GM19455 (cell line): ENCODE measurements around the gene ADCY5.

Source experiments
- ATAC-seq: cut with Tn5 transposase; IDR thresholded peaks from one replicate; pipeline ENCODE4 v1.9.1; 2021; ENCODE audit not compliant: unreplicated experiment

Gene ADCY5

DNA sequence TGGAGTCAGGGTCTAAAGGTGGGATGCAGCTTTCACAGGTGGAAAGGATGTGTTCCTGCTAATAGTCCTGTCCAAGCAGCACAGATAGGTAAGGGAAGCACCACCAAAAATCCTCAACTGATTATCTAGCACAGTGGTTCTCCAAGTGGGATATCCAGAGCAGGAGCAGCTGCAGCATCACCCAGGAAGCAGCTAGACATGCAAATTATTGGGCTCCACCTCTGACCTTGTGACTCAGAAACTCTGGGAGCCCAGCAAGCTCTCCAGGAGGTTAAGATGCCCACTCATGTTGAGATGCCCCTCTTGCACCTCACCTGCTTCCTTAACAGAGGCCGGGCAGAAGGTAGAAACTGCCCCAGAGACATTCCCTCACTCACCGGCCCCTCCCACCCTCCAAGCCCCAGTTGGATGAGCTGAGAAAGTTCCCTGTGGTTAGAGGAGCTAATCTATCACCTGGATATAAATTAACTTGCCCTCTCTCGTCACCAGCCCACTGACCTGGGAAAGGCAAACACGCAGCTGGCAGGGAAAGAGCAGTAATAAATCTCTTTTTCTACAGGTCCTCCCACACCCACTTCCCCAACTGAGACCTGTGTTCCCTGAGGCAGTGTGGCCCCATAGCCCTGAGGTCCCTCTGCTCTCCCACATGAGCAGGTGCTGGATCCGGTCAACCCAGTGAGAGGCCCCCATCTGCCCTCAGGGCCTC, 39.3 kb downstream of the ADCY5 start:
- no peak for ATAC-seq

DNA sequence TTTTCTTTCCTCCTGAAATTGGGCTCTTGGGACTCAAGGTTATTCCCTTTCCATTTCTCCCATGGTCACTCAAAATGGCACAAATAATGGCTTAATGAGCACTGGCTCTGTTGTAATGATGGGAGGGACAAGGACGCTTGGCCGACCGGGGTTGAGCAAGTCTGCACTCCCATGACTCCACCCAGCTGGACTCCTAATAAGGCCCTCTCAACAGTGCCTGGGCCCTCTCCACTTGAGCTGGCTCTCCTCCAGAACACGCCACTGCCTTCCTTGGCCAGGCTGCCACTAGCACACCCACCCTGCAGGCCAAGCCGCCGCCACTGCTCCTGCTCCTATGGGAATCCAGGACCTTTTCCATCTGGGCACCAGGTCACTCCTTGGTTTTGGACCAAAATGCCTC, 42.3 kb downstream of the ADCY5 start:
- ATAC-seq, result no peak

DNA sequence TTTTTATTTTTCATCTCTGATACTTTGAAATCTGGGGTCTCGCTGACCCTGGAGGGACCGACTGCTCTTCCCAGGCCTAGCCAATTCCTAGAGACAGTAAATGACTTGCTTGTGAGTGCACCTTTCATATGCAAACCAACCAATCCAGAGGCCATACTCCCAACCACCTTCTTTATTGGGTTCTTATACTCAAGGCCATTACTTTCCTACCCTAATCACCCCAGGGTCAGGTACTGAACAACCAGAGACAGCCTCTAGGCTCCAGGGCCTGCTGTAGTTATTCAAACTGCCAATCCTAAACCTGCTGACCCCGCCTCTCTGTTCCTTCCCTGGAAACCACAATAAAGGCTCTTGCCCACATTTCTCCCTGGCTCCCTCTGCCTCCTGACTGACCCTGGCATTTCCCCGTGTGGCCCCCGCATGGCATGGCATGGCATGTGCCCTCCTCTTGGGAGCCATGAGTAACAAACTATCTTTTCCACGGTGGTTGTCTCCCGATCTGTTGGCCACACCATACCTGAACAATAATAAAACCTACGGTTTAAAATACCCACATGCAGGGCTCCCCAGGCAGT, 42.9 kb downstream of the ADCY5 start:
- no peak for ATAC-seq

DNA sequence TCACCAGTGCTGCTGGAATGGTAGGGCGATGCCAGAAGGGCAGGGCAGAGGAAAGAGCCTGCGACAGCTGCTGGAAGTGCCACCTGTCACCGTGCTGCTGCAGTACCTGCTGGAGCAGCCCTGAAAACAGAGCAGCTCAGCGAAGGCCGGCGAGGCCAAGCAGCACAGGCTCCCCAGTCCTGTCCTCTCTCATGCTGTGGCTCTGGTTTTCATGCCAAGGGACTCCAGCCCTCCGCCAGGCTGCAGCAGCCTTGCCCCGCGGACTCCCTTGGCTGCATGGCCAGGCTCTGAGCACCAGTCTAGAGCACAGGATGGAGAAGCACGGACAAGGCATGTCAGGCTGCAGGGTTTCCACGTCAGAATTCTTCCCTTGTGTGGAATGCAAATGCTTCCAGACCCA, 43.9 kb downstream of the ADCY5 start:
- no peak for ATAC-seq

DNA sequence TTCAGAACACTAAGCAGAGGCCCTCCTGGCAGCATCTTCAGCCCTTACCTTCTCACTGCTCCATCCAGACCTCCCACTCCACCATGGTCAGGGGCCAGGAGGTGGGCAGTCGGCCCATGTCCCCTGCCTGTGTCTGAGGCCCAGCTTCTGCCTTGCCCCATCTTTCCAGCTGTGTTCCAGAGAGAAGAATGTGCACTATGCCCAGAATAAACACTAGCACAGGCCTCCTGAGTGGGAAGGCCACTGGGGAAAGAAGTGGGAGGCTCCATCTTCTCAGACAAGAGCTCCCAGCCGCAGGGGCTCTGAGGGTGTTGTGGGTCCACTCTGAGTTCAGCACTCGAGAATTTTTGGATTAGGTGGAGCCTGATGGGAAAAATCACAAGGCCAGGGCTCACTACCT, 44.5 kb downstream of the ADCY5 start:
- no peak for ATAC-seq

DNA sequence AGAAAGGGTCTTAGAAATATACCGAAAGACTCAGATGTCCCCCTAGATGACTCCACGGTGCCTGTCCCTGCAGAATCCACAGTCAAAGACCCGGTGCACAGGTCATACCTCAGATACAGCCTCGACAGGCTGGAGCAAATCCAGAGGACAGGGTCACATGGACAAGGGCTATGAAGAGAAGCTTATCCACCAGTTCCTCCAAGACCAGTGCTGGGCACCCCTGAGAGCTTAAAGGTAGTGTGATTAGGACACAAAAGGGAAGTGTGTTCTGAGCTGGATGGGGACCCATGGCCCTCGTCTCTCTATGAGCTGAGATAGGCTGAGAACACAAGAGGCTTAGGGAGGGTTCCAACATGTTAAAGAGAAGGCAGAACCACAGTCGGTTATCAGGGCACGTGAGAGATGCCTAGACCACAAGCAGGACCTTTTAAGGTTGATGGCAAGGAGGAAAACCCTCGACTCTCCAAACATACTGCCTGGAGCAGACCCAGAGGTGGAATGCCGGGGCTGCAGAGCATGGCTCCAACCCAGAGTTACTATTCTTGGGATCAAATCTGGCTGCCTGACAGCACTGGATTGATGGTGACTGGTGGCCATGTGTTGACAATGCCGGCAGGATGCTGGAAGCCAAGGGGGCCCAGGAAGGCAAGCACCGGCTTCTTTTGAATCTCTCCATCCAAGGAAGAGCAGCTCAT, 46.9 kb downstream of the ADCY5 start:
- no peak for ATAC-seq

DNA sequence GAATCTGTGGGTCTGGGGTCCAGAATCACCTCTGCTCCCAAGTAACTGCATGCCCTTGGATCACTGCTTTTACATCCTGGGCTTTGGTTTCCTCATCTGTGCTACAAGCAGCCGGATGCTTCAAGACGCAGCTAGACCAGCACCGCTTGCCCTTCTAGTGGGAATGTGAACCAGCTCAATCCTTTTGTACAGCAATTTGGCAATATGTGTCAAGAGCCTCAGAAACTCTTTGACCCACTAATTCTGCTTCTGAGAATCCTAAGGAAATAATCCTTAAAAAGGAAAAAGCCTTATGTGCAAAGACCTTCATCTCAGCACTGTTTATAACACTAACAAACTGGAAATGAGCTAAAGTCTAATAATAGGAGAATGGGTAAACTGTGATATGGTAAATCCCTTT, 48.7 kb downstream of the ADCY5 start:
- ATAC-seq, result no peak

DNA sequence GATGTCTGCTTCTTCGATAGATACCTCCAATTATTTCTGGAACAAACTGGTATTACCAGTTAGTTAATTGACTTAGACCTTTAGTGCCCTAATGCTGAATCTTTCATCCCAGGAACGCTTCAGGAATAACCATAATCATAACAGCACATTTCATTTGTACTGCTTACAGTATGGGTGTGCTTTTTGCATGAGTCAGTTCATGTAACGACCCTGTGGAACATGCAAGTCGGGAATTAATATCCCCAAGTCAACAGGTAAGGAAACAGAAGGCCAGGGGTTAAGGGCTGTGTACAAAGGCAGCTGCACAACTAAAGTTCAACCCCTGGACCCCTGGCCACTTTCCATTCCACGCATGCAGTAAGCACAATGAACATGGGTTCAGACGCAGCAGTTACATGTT, 49.2 kb downstream of the ADCY5 start:
- no peak for ATAC-seq

DNA sequence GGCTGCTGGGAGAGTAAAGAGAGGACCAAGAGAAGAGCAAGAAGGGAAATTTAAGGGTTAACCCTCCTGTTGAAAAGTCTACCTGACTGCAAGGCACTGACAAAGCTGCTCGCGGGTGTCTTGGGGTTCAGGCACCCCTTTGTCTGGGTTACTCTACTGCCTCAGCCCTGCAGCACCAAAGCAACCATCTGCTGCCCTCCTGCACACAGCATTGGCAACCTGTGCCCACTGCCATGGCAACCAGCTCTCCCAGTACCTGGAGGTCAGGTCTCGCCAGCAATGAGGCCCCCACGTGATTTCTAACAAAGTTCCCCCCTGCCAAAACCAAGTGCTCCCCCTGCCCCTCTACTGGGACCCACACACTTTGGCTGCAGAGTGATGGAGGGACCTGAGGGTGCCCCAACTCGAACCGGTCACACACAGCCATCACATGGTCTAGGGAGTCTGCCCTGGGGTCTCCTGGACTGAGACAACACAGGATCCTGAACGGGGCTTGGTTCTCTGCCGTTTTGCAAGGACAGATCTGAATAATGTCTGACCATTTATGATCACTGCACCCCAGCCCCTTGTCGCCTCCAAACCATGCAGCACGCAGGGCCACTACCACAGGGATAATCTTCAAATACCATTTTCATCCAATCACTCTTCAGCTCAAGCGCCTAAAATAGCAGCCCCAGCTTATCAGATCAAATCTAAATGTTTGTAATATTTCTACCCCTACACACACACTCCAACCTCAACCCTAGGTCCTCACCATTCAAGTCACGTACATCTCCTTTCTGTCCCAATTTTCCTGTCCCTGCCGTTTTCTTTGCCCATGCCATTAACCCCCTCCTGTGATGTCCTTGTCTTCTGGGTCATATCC, 50.7 kb downstream of the ADCY5 start:
- ATAC-seq, result no peak

DNA sequence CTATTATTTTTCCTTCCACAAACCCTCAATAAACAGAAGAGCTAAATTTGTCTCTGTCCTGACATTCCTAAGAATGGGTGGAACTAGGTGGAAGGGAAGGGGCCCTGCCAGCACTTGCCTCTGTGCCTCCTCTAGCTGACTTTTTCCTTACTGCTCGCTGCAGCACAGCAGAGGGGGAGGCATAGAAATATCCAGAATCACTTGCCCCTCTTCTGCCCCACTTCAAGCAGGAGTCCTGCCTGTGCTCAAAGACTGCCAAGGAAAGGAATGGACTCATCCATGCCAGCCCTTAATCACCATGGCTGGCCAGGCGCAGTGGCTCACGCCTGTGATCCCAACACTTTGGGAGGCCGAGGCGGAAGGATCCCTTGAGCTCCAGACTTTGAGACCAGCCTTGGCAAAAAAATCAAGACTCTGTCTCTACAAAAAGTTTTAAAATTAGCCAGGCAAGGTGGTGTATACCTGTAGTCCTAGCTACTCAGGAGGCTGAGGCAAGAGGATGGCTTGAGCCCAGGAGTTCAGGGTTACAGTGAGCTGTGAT, 51.8 kb downstream of the ADCY5 start:
- no peak for ATAC-seq

DNA sequence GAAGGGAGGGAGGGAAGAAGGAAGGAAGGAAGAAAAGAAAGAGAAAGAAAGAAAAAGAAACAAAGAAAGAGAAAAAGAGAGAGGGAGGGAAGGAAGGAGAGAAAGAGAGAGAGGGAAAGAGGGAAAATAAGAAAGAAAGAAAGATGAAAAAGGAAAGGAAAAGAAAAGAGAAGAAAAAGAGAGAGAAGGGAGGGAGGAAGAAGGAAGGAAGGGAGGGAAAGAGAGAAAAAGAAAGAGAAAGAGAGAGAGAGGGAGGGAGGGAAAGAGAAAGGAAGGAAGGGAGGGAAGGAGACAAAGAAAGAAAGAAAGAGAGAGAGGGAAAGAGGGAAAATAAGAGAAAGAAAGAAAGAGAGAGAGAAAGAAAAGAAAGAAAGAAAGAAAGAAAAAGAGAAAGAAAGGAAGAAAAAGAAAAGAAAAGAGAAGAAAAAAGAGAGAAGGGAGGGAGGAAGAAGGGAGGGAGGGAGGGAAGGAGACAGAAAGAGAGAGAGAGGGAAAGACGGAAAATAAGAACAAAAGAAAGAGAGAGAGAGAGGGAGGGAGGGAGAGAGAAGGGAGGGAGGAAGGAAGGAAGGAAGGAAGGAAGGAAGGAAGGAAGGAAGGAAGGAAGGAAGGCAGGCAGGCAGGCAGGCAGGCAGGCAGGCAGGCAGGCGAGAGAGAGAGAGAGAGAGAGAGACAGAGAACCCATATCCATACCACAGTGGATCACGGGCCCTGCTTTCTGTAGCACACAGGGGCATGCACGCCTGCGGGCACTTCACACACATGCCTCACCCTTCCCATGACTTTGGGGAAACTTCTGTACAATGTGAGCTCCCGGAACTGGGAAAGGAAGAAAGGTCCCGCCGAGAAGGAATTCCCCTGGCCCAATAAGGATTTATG, 52.5 kb downstream of the ADCY5 start:
- no peak for ATAC-seq

DNA sequence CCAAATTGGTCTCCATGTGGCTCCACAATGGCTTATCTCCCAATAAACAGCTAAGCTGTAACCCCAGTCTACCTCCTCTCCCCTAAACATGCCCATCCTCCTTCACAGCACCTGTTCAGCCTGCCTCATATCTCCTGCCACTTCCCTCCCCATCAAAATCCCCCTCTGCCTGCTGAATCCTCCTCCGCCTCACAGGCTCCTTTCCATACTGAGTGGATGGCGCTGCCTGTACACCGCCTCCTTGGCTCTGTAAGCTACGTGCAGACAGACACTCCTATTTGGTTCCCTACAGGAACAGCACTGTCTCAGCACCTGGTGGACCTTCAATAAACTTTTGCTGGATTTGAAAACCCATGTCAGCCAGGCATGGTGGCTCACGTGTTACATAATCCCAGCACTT, 53.7 kb downstream of the ADCY5 start:
- ATAC-seq, result no peak

DNA sequence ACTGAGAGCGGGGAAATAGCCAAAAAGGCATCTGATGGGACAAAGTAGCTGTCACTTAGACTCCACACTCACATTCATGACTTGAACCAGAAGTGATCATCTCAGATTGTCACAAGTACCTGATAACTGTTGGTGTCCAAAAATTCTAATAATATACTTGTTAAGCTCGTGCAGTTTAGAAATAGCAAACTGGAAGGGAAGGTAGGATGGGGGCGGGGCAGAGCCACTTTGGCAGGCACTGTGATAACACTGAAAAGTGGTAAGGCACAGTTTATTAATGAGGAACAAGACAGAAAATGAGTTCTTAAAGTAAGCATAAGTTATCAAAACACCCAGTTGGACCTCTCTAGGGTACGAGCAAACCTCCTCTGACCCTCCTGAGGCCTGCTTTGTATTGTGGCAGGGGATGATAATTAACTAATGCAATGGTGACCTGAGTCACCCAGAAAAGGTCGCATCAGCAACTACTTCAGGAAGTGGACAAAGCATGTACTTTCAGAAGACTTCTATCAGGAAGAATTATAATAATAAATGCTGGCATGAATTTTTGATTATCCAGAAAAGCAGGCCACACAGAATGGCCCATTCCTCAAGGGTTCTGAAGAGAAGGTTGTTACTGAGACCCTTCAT, 54.4 kb downstream of the ADCY5 start:
- no peak for ATAC-seq

DNA sequence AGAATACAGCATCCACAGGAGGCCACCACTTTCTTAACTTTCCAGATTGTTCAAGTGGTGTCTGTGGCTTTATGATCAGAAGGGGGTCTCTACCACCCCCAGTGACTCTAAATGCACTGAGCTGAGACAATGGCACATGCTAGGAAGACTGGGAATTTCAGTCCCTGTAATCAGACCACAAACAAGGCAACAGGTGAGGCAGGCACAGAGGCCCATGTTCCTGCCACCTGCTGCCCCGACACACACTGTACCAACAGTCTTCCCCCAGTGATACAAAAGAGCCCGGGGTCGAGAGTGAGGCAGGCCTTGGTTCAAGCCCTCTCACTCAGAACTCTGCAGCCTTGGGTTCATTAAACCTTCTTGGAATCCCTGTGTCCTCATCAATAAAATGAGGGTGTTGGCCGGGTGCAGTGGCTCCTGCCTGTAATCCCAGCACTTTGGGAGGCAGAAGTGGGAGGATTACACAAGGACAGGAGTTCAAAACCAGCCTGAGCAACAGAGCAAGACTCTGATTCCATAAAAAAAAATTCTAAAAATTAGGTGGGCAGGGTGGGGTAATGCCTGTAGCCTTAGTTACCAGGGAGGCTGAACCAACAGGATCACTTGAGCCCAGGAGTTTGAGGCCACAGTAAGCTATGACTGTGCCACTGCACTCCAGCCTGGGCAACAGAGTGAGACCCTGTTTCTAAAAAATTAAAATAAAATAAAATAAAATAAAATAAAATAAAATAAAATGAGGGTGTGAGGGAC, 55.8 kb downstream of the ADCY5 start:
- ATAC-seq, result no peak

DNA sequence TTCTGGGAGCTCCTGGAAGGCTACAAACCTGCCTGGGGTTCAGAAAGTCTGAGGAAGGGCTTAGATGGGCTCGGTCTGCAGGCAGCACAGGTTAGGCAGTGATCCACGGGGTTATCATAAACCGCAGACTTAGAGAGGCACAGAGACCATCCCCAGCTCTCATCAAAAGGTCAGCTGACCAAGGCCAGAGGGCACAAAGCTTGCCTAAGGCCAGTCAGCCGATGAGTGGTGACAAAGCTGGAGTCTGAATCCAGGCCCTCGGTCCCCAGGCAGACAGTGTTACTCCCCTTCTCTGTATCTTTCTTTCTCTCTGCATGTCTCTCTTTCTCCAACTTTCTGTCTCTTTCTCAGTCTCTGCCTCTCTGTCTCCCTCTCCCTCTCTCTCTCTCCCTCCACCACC, 56.5 kb downstream of the ADCY5 start:
- ATAC-seq, result no peak

DNA sequence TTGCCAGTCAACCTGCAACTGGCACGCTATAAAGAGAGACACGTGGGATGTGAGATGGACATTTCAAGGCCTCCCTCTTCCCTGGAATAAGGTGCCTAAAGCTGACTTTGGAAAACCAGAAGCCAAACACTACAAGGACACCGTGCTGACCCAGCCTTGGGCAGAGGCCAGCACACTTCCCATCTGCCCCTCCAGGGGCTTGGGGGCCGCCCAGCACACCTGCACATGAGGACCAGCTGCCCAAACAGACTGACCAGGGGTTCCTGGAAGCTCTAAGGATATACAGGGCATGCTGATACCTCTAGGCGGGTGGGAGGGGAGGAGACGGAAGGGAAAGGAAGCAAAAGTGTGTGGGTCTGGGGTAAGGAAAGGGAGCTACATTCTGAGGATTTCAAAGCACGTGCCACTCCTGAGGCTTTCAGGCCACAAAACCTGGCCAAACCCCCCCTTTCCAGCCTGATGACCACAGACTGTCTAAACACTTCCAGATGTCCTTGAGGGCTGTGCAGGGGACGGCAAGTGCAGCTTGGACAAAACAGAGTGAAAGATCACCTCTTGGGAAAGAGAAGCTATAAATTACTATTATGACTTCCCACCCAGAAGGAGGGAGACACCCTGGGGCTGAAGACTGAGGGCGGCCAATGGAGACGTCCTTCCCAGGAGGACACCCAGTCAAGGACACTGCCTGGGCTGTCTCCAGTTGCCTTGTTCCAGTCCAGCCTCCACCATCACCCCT, 57.9 kb downstream of the ADCY5 start:
- ATAC-seq, result no peak

DNA sequence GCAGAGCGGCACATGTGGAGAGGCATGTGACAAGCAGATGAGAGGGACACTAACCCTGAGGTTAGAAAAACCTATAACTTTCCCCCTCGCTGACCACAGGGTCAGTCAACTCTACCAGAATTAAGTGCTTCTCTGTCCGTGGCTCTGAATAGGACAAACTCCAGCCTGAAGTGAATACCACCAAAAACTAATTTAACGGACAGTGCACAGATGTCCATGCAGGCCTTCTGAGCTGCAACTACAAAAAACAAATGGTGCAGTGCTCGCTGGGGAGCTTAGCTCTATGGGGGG, 59.3 kb downstream of the ADCY5 start:
- no peak for ATAC-seq

DNA sequence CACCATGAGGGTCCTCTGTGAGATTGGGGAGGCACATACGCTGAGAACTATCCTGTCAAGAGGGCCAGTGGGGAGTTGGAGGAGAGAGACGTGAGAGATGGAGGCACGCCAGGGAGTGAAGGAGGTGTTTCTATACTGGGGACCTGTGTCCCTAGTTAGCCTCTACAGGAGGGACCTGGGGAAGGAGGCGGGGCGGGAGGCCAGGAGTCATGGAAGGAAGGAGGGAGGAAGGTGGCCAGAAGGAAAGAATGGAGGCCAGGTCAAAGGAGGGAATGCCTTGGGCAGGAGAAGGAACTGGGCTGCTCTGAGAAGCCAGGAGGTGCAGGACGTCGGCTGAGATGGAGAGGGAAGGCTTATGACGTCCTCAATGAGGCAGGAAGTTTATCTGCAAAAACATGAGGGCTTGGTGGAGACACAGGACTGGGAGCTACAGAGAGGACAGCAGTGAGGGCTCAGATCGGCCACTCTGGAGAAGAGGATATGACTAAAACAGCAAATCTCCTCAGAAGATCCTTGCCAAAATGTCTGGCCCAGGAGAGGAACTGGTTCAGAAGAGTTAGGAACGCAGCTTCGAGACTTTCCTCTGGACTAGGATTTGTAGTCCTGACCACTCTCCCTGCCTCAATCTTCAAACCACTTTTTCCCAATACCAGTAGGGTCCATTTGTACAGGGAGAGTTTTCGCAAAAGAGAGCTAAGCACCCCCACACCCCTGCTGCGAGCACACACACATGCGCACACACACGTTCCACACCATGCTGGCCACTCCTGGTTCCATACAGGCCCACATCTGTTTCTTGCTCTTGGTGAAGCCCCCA, 59.9 kb downstream of the ADCY5 start:
- no peak for ATAC-seq
